Measurements from ENCODE around the gene DNAAF5.
"Not testable (repeated sequence)": the region's sequence is repeated elsewhere in the genome, so short reads cannot be mapped to it uniquely, and the experiment has no call there.

Gene DNAAF5

DNA sequence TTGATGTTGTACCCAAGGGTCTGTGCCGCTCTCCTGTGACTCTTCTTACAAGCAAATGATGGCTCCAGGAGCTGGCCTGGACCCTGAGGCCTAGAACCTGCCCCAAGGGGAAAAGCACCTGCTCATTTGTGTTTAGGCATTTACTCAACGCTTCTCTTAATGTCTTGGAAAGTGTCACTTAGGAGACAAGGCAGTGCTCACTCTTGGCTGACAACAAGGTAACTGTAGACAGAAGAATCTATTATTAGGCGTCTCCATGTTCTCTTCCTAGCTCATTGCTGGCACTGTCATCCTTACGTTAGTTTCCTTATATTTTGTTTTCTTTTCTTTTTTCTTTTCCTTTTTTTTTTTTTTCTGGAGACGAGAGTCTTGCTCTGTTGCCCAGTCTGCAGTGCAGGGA is 67.7 kb downstream of the DNAAF5 start:
- Histone ChIP-seq H3K27me3 (ENCODE audit: control insufficient read depth, insufficient read depth, low read length, poor library complexity, severe bottlenecking) (no peaks in the 10 kb centered on the region), H3K36me3 (ENCODE audit: control insufficient read depth, insufficient read depth, low read length) (no peaks in the 10 kb centered on the region), H3K4me3 (ENCODE audit: insufficient read depth, low read depth, low read length) (no peak overlapping the region), H3K4me1 (ENCODE audit: control insufficient read depth, insufficient read depth, low read length) (no peaks in the 10 kb centered on the region), H3K27ac (ENCODE audit: insufficient read depth, low read depth, low read length, poor library complexity, severe bottlenecking) (no peak overlapping the region), H3K9me3 (ENCODE audit: control insufficient read depth, low read length) (no peaks in the 10 kb centered on the region)
- 88 to 96% methylated on average over 5 of the region's 5 CpGs for WGBS, 2 experiments

DNA sequence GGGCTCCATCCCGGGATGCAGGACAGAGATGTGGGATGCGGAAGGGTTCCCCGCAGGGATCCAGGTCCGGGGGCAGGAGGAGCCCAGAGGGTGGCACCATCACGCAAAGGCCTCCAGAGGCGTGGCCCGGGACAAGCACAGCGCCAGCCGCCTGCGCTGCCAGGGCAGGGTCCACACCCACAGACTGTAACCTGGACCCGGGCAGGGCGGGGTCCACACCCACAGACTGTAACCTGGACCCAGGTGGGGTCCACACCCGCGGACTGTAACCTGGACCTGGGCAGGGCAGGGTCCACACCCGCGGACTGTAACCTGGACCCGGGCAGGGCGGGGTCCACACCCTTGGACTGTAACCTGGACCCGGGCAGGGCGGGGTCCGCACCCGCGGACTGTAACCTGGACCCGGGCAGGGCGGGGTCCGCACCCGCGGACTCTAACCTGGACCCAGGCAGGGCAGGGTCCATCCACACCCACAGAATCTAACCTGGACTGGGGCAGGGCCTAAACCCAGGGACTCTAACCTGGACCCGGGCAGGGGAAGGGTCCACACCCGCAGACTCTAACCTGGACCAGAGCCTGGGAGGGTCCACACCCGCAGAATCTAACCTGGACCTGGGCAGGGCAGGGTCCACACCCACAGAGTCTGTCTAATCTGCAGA is 68.3 kb downstream of the DNAAF5 start:
- Histone ChIP-seq H3K27me3 (ENCODE audit: control insufficient read depth, insufficient read depth, low read length, poor library complexity, severe bottlenecking) (no peaks in the 10 kb centered on the region), H3K4me1 (ENCODE audit: control insufficient read depth, insufficient read depth, low read length) (no peaks in the 10 kb centered on the region), H3K4me3 (ENCODE audit: insufficient read depth, low read depth, low read length) (no peak overlapping the region), H3K27ac (ENCODE audit: insufficient read depth, low read depth, low read length, poor library complexity, severe bottlenecking) (no peak overlapping the region), H3K36me3 (ENCODE audit: control insufficient read depth, insufficient read depth, low read length) (no peaks in the 10 kb centered on the region), H3K9me3 (ENCODE audit: control insufficient read depth, low read length) (no peaks in the 10 kb centered on the region)
- WGBS, 2 experiments, result 95 to 96% methylated on average over 31 of the region's 31 CpGs

DNA sequence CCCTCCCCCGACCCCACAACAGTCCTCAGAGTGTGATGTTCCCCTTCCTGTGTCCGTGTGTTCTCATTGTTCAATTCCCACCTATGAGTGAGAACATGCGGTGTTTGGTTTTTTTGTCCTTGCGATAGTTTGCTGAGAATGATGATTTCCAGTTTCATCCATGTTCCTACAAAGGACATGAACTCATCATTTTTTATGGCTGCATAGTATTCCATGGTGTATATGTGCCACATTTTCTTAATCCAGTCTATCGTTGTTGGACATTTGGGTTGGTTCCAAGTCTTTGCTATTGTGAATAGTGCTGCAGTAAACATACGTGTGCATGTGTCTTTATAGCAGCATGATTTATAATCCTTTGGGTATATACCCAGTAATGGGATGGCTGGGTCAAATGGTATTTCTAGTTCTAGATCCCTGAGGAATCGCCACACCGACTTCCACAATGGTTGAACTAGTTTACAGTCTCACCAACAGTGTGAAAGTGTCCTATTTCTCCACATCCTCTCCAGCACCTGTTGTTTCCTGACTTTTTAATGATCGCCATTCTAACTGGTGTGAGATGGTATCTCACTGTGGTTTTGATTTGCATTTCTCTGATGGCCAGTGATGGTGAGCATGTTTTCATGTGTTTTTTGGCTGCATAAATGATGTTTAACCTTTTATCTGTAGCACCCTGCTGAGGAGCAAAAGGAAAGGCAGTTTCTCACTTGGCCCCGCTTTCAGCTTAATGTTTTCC is 70.1 kb downstream of the DNAAF5 start:
- not testable (repeated sequence) for H3K9me3 ChIP-seq (ENCODE audit: control insufficient read depth, low read length); H3K4me3 ChIP-seq (ENCODE audit: insufficient read depth, low read depth, low read length)
- WGBS, 2 experiments, result 84% methylated on average over 3 to 4 of the region's 10 CpGs

DNA sequence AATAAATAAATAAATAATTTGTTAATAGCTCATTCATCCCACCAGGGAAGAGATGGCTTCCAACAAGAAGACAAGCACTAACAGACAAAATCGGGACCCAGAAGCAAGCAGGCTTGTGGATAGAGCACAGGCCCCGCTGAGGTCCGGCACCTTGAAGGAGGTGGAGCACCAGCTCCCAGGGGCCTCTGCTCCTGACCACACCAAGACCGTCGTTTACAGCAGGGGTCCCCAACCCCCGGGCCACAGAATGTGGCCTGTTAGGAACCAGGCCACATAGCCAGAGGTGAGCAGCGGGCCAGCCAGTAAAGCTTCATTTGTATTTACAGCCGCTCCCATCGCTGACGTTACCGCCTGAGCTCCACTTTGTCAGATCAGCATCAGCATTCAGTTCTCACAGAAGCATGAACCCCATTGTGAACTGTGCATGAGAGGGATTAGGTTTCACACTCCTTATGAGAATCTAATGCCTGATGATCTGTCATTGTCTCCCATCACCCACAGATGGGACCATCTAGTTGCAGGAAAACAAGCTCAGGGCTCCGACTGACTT is 72.5 kb downstream of the DNAAF5 start:
- 87 to 88% methylated on average over 12 of the region's 12 CpGs for WGBS, 2 experiments
- H3K4me3 ChIP-seq (ENCODE audit: insufficient read depth, low read depth, low read length), result no peak overlapping the region
- no peaks in the 10 kb centered on the region for H3K36me3 ChIP-seq (ENCODE audit: control insufficient read depth, insufficient read depth, low read length)
- no peaks in the 10 kb centered on the region for H3K27me3 ChIP-seq (ENCODE audit: control insufficient read depth, insufficient read depth, low read length, poor library complexity, severe bottlenecking)
- no peak overlapping the region for H3K27ac ChIP-seq (ENCODE audit: insufficient read depth, low read depth, low read length, poor library complexity, severe bottlenecking)
- H3K4me1 ChIP-seq (ENCODE audit: control insufficient read depth, insufficient read depth, low read length), result no peaks in the 10 kb centered on the region
- H3K9me3 ChIP-seq (ENCODE audit: control insufficient read depth, low read length), result no peaks in the 10 kb centered on the region

More for the DNA sequence above, 70.1 kb downstream of the DNAAF5 start:
- H3K27ac ChIP-seq (ENCODE audit: insufficient read depth, low read depth, low read length, poor library complexity, severe bottlenecking); H3K36me3 ChIP-seq (ENCODE audit: control insufficient read depth, insufficient read depth, low read length); H3K27me3 ChIP-seq (ENCODE audit: control insufficient read depth, insufficient read depth, low read length, poor library complexity, severe bottlenecking); H3K4me1 ChIP-seq (ENCODE audit: control insufficient read depth, insufficient read depth, low read length): not testable (repeated sequence)

DNA sequence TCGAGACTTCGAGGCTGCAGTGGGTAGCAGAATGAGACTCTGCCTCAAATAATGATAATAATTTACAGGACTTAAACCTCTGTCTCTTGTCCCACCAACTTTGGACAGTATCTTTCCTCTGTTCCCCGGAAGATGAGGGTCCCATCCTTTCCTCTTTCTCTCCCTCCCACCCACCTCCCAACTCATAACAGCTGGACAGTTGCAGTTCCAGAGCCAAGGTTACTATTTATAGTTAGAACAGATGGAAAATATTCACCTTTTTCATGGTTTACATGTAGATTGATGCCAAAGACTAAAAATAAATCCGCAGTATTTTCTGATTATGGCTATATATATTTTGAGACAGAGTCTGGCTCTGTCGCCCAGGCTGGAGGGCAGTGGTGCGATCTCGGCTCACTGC is 74.2 kb downstream of the DNAAF5 start:
- Histone ChIP-seq H3K4me1 (ENCODE audit: control insufficient read depth, insufficient read depth, low read length) (no peaks in the 10 kb centered on the region), H3K27me3 (ENCODE audit: control insufficient read depth, insufficient read depth, low read length, poor library complexity, severe bottlenecking) (no peaks in the 10 kb centered on the region), H3K27ac (ENCODE audit: insufficient read depth, low read depth, low read length, poor library complexity, severe bottlenecking) (no peak overlapping the region), H3K4me3 (ENCODE audit: insufficient read depth, low read depth, low read length) (no peak overlapping the region), H3K9me3 (ENCODE audit: control insufficient read depth, low read length) (no peaks in the 10 kb centered on the region), H3K36me3 (ENCODE audit: control insufficient read depth, insufficient read depth, low read length) (no peaks in the 10 kb centered on the region)
- 97% methylated on average over 7 of the region's 7 CpGs for WGBS, 2 experiments

DNA sequence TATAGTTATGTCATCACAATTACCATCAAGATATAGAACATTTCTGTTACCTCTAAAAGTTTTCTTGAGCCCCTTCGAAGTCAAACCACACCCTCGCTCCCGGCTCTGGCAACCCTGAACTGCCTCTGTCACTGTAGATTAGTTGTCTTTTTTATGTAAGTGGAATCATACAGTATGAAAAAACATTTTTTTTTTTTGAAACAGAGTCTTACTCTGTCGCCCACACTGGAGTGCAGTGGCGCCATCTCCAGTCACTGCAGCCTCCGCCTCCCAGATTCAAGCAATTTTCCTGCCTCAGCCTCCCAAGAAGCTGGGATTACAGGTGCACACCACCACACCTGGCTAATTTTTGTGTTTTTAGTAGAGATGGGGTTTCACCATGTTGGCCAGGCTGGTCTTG is 74.9 kb downstream of the DNAAF5 start:
- H3K36me3 ChIP-seq (ENCODE audit: control insufficient read depth, insufficient read depth, low read length); H3K4me1 ChIP-seq (ENCODE audit: control insufficient read depth, insufficient read depth, low read length); H3K27me3 ChIP-seq (ENCODE audit: control insufficient read depth, insufficient read depth, low read length, poor library complexity, severe bottlenecking); H3K27ac ChIP-seq (ENCODE audit: insufficient read depth, low read depth, low read length, poor library complexity, severe bottlenecking); H3K9me3 ChIP-seq (ENCODE audit: control insufficient read depth, low read length); H3K4me3 ChIP-seq (ENCODE audit: insufficient read depth, low read depth, low read length): not testable (repeated sequence)
- 79 to 95% methylated on average over 5 to 6 of the region's 6 CpGs for WGBS, 2 experiments

DNA sequence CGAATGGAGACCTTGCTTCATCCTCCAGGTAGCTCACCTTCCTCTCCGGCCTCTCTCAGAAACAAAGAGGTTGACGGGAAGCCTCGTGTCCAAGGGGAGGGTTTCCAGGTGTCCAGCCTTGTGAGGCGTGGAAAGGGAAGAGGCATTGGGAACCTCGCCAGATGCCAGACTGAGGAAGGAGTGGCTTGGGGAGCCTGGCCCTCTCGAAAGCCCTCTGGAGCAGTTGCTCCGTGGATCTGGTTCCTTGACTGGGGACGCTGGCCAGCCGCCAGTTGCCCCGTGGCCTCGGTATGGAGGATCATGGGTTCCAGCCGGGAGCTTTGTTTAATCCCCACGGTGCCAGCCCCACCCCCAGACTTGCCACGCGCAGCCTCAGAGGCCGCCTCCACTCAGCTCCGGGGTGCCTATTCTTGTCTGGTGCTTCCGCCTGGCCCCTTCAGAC is 75.5 kb downstream of the DNAAF5 start:
- no peaks in the 10 kb centered on the region for H3K36me3 ChIP-seq (ENCODE audit: control insufficient read depth, insufficient read depth, low read length)
- no peak overlapping the region for H3K27ac ChIP-seq (ENCODE audit: insufficient read depth, low read depth, low read length, poor library complexity, severe bottlenecking)
- no peaks in the 10 kb centered on the region for H3K27me3 ChIP-seq (ENCODE audit: control insufficient read depth, insufficient read depth, low read length, poor library complexity, severe bottlenecking)
- WGBS, 2 experiments, result 70 to 72% methylated on average over 19 of the region's 19 CpGs
- H3K9me3 ChIP-seq (ENCODE audit: control insufficient read depth, low read length), result no peaks in the 10 kb centered on the region
- no peak overlapping the region for H3K4me3 ChIP-seq (ENCODE audit: insufficient read depth, low read depth, low read length)
- no peaks in the 10 kb centered on the region for H3K4me1 ChIP-seq (ENCODE audit: control insufficient read depth, insufficient read depth, low read length)

DNA sequence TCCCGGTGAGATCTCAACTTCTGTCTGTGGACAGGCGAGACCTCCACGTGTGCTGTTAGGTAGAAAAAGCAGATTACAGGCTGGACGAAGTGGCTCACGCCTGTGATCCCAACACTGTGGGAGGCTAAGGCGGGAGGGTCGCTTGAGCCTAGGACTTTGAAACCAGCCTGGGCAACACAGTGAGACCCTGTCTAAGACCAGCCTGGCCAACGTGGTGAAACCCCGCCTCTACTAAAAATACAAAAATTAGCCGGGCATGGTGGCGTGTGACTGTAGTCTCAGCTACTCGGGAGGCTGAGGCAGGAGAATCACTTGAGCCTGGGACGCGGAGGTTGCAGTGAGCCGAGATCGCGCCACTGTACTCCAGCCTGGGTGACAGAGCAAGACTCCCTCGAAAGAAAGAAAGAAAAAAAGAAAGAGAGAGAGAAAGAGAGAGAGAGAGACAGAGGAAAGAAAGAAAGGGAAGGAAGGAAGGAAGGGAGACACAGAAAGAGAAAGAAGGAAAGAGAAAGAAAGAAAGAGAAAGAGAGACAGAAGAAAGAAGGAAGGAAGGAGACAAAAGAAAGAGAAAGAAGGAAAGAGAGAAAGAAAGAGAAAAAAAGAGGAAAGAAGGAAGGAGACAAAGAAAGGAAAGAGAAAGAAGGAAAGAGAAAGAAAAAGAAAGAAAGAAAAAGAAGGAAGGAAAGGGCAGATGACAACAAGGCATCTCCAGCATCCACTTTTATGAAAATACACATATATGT is 76.2 kb downstream of the DNAAF5 start:
- no peaks in the 10 kb centered on the region for H3K36me3 ChIP-seq (ENCODE audit: control insufficient read depth, insufficient read depth, low read length)
- H3K27ac ChIP-seq (ENCODE audit: insufficient read depth, low read depth, low read length, poor library complexity, severe bottlenecking), result no peak overlapping the region
- H3K27me3 ChIP-seq (ENCODE audit: control insufficient read depth, insufficient read depth, low read length, poor library complexity, severe bottlenecking), result no peaks in the 10 kb centered on the region
- no peaks in the 10 kb centered on the region for H3K9me3 ChIP-seq (ENCODE audit: control insufficient read depth, low read length)
- H3K4me3 ChIP-seq (ENCODE audit: insufficient read depth, low read depth, low read length), result no peak overlapping the region
- H3K4me1 ChIP-seq (ENCODE audit: control insufficient read depth, insufficient read depth, low read length), result no peaks in the 10 kb centered on the region
- 91 to 93% methylated on average over 18 of the region's 18 CpGs for WGBS, 2 experiments

DNA sequence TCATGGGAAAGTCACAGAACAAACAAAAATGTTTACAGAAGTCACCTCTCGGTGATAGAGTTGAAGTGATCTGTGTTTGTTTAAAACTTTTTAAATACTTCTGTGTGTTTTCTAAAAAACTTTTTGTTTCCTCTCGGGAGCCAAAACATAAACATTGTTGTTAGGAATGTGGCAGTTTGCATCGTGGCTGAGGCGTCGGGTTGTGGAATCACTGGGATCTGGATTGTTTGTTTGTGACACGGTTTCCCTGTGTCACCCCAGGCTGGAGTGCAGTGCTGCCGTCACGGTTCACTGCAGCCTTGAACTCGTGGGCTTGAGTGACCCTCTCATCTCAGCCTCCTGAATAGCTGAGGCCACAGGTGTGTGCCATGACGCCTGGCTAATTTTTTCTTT is 76.7 kb downstream of the DNAAF5 start:
- Histone ChIP-seq H3K27ac (ENCODE audit: insufficient read depth, low read depth, low read length, poor library complexity, severe bottlenecking) (no peak overlapping the region), H3K36me3 (ENCODE audit: control insufficient read depth, insufficient read depth, low read length) (no peaks in the 10 kb centered on the region), H3K4me3 (ENCODE audit: insufficient read depth, low read depth, low read length) (no peak overlapping the region), H3K27me3 (ENCODE audit: control insufficient read depth, insufficient read depth, low read length, poor library complexity, severe bottlenecking) (no peaks in the 10 kb centered on the region), H3K4me1 (ENCODE audit: control insufficient read depth, insufficient read depth, low read length) (no peaks in the 10 kb centered on the region), H3K9me3 (ENCODE audit: control insufficient read depth, low read length) (no peaks in the 10 kb centered on the region)
- WGBS, 2 experiments, result 80 to 89% methylated on average over 9 of the region's 10 CpGs

DNA sequence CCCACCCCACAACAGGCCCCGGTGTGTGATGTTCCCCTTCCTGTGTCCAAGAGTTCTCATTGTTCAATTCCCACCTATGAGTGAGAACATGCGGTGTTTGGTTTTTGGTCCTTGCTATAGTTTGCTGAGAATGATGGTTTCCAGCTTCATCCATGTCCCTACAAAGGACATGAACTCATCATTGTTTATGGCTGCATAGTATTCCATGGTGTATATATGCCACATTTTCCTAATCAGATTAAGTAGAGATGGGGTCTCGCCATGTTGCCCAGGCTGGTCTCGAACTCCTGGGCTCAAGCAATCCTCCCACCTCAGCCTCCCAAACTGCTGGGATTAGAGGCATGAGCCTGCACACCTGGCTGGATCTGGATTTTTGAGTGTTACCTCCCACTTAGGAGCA is 77.3 kb downstream of the DNAAF5 start:
- not testable (repeated sequence) for H3K27me3 ChIP-seq (ENCODE audit: control insufficient read depth, insufficient read depth, low read length, poor library complexity, severe bottlenecking); H3K4me3 ChIP-seq (ENCODE audit: insufficient read depth, low read depth, low read length); H3K36me3 ChIP-seq (ENCODE audit: control insufficient read depth, insufficient read depth, low read length); H3K27ac ChIP-seq (ENCODE audit: insufficient read depth, low read depth, low read length, poor library complexity, severe bottlenecking); H3K4me1 ChIP-seq (ENCODE audit: control insufficient read depth, insufficient read depth, low read length); H3K9me3 ChIP-seq (ENCODE audit: control insufficient read depth, low read length)
- 81 to 87% methylated on average over 4 of the region's 4 CpGs for WGBS, 2 experiments
